HG03159 (cell line): ENCODE data around the gene SERPINB6.
"Not testable (repeated sequence)": the region's sequence is repeated elsewhere in the genome, so short reads cannot be mapped to it uniquely, and the experiment has no call there.

Experiments used
- ATAC-seq: cut with Tn5 transposase; IDR thresholded peaks from one replicate; pipeline ENCODE4 v1.9.1; 2021; ENCODE audit warnings: mild to moderate bottlenecking, moderate library complexity; ENCODE audit not compliant: unreplicated experiment

Gene SERPINB6

DNA sequence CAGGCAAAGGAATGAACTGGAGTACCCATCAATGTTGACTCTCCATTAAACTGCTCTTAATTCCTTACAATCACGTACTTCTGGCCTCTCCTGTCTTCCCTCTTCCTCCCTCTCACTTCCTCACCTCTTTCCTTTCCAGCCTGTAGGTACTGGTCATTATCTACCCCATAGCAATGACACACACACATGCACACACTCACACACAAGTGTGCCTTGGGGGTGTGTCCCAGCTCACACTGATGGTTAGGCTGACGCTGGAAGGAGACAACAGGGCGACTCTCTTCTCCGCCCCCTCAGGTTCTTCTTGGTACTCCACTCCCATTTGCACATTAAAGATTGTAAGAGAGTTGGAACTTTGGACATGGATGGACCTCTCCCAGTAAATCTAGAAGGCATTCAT lies 54.3 kb downstream of the SERPINB6 start:
- ATAC-seq, result no peak

DNA sequence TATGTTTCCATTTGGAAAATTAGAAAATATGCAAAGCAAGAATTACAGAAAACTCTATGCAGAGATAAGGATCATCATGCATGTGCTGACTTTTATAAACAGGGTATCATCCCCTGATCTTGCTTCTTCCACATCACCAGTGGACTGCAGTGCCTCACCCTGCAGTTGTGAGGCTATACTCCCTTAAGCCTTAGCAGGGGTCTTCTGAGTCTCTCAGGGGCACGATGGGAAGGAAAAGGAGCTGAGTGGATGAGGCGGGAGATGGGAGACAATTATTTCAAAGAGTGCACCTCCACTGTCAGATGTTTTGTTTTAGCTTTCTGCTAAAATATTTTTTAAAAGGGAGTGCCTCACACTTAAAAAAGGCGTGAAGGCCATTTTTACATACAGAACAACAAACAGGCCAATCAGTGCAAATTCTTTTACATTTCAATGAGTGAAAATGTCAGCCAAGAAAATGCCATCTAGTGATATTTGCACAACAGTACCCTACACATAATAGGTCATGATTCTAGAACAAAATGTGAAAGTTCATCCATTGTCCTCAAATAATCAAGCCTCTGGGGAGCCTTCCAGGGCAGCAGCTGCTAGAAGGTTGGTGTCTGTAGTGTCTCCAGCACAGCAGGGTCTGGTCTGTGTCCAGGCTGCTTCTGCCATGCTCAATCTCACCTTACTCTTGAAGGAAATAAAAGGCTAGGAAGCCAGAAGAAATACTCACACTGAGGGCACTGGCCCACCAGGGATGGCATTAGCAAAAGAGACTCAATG lies 55.0 kb downstream of the SERPINB6 start:
- ATAC-seq, result no peak

DNA sequence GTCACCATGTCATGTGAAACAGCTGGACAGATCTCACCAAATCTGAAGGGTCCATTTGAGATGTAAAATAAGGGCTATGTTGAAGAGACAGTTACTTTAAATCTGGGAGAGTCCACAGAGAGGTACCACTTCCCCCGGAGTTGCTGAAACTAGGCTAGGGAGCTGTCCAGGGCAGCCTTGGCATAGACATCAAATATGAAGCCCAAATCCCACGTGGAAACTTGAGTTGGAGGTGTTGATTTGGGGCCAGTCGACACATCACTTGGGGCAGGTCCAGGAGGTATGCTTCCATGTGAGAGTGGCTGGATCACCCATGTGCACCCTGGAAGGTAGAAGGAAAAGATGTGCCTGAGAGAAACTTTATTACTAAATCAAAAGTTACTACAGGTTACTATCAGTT lies 56.2 kb downstream of the SERPINB6 start:
- ATAC-seq, result no peak

DNA sequence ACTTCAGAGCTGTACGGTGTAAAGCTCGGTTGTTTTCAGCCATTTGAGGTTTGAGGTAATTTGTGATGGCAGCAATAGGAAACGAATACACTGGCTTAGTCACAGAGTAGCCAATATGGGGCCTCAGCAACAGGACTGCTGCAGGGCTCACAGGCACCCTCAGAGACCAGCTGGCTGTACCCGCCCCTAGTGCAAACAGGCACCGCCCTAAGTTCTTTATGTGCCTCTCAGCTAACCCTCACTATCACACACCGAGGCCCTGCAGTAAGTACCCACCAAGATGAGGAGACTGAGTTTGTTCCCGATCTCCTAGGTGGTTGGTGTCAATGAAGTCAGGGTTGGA lies 57.1 kb downstream of the SERPINB6 start:
- no peak for ATAC-seq

DNA sequence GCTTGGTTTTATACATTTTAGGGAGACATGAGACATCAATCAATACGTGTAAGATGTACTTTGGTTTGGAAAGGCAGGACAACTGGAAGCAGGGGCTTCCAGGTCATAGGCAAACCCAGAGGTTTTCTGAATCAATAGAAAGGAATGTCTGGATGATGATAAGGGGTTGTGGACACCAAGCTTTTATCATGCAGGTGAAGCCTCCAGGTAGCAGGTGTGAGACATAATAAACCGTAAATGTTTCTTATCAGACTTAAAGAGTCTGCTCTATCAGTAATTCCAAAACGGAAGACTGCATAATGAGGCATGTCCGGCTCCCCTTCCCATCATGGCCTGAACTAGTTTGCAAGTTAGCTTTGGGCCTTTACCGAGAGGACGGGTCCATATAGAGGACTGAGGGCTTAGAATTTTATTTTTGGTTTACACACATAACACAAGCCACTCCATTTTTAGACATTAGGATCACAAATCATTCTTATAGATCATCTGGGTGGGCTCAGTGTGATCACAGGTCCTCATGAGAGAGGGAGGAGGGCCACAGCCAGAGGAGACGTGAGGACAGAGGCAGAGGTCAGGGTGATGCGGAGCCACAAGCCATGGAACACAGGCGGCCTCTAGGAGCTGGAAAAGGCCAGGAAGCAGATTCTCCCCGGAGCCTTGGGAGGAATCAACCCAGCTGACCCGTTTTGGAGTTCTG lies 57.6 kb downstream of the SERPINB6 start:
- no peak for ATAC-seq

DNA sequence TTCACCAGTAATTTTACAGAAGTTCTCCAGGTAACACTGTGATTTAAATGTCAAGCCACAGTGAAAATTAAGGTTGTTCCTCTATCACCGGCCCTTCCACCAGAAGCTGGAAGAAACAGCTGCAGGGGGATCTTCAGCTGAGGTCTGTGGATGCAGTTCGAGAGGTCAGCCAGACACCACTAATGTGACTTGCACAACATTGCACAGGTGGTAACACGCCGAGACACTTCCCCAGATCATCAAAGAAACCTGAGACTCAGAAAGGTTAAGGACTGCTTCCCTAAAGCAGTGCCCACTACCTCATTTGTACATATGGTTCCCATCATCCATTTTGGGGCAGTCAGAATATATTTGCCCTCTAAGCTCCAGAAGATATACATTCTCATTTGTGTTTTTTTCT lies 60.2 kb downstream of the SERPINB6 start:
- peak; percentile 71 for ATAC-seq

DNA sequence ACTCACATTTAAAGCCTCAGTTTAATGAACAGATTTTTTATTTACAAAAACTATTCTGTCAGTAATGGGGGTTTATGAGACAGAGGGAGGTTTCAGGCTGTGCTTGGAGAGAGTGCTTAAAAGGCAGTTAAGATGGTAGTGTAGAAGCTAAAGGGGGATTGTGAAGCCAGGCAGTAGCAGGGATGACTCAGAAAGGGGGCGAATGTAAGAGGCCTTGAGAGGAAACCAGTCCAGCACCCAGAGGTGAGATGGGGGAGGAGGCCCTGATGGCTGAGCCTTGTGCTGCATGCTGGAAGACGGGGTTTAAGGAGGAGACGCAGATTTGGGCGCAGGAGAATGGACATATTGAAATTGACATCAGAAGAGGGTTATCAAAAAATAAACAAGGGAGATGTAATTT lies 61.6 kb downstream of the SERPINB6 start:
- no peak for ATAC-seq

DNA sequence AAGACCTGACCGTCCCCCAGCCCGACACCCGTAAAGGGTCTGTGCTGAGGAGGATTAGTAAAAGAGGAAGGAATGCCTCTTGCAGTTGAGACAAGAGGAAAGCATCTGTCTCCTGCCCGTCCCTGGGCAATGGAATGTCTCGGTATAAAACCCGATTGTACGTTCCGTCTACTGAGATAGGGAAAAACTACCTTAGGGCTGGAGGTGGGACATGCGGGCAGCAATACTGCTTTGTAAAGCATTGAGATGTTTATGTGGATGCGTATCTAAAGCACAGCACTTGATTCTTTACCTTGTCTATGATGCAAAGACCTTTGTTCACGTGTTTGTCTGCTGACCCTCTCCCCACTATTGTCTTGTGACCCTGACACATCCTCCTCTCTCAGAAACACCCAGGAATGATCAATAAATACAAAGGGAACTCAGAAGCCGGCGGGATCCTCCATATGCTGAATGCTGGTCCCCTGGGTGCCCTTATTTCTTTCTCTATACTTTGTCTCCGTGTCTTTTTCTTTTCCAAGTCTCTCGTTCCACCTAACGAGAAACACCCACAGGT lies 62.2 kb downstream of the SERPINB6 start:
- ATAC-seq, result not testable (repeated sequence)

DNA sequence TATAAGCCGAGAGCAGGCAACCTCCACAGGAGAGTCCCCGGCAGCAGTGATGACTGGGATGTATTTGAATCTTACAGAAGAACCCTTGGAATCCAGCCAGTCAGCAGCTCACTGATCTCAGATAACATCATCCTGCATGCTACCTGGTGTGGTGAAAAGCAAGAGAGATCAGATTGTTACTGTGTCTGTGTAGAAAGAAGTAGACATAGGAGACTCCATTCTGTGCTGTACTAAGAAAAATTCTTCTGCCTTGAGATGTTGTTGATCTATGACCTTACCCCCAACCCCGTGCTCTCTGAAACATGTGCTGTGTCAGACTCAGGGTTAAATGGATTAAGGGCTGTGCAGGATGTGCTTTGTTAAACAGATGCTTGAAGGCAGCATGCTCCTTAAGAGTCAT lies 62.9 kb downstream of the SERPINB6 start:
- ATAC-seq, result not testable (repeated sequence)

DNA sequence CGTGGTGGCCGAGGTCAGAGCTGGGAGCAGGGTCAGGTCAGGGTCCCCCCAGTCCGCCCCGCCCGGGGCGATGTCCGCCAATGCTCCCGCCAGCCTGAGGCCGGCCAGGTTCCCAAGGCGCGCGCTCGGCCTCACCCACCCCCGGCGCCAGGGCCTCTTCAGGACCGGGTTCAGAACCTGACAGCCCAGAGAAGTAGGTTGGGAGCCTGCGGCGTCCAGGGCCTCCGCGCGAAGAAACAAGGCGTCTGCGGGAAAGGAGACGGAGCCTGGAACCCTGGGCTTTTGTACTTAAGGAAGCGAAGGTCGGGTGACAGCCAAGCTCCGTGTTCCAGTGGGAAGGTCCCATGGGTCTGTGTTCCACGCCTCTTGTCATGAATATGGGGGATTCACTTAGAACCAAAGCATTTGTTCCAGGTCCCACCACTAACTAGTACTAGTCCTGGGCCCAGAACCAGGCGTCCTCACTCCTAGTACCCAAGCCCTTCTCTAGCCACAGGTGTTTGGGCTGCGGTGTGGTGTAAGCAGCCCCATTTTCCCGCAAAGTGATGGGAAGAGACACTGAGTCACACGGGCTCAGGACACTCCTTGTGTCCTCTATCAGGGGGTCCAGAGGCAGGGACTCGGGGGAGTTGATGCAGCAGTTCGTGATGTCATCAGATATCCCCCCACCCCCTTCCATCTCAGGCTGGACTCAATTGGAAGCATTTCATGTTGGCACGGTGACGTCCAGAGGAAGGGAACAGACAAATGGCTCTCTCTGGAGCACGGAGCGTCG lies 67.8 kb downstream of the SERPINB6 start:
- not testable (repeated sequence) for ATAC-seq

DNA sequence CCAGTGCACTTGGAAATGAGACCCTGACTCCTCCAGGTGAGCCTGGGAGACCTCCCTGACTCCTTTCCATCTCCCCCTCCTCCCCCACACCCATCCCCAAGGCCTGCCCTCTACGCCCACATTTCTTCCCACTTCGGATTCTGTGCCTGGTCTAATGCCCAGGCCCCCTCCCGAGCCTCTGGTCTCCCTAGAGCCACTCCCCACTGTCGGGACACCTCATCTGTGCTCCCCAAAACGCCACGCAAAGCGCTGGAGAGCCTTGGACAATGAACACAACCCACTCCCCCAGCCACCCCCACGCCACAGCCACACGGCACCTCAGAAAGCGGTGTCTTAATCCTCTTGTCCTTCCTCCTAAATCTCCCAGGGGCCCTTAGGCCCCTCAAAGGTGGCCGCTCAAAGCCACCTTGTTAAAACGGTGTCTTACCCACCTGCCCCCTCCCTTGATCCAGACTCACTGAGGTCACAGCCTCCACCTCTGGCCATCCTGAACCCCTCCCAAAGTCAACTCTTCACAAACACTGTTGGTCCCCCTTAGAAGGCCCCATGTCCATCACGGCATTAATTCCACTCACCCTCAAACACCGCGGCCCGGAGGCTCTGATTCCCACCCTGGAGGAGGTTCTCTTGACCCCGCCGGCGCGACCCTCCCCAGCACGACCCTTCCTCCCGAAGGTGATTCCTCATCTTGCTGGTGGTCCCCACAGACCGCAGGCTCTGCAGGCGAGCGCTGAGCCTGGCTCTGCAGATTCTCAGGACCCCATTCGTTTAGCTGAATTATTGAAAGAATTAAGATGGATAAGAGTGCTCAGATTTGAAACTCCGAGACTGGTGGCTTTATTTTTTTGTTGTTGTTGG lies 69.5 kb downstream of the SERPINB6 start:
- ATAC-seq, result not testable (repeated sequence)

DNA sequence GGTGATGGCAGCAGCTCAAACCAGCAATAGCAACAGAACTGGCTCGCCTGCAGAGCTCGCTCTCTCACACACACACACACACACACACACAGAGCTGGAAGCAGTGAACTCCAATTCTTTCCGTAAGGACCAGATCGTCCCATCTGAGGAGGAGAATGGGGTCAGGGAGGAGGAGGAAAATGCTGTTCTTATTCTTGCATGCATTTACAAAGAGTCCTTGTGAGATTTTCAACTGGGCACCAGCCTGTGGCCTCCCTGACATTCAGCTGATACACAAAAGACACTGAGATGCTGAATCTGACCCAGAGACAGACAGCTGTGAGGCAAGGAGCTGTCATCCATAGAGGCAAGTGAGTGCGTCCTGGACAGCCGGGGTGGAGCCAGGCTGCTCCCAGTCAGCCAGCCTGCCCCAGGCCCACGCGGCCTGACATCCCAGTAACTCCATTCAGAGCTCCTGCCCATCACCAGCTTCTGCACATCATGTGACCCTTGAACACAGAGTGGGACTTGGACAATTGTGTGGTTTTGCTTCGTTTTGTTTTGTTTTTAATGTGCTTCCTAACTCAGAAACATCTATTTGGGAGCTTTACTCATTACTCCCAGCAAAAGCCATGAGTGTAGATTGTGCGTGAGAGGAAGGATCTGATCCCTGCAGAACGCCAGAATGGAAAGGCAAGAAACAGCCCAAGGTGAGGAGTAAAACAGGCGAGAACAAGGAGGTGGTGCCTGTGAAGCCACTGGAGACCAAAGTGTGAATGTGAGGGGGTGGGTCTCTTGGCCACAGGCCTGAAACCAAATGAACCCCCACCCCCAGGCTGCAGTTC lies 70.3 kb downstream of the SERPINB6 start:
- ATAC-seq, result no peak

DNA sequence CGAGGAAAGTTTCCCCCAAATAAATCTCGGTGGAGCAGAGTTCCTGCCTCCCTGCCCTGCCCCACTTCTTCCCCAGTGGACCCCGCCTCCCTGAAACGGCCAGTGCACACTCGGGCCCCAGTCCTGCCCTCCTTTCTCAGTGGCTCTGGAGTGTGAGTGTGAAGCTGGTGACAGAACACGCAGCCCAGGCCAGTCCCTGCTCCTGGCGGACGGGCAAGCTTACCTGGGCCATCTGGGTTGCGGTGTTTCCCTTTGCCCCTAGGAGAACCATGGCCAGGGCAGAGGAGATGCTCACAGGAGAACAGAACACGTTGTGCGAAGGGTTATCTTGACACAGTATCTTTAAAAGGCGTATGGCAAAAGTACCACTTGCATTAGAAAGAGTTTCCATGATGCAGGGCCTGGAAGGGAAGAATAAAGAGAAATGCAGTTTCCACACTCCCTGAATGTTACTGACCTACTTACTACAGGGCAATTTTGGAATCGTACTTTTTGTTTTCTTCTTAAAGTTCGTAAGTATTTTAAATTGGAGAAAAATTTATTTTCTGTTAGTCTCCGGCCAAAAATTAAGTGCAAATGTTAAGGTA lies 71.1 kb downstream of the SERPINB6 start:
- no peak for ATAC-seq

DNA sequence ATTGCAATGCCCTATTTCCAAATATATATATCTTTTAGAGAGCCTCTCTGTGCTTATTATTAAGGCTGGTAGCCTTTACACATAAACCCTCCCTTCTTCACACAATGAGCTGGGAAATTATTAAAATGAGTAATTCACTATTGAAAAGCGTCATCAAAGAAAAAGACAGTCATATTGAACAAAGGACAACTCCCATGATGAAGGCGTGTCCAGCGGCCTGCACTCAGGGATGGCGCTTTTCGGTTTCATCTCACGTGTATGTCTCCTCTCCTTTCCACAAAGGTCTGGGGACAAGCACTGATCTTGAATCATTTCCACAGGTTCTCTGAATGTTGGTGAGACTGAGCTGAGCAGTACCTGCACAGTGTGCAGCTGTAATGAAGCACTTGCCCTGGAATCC lies 71.8 kb downstream of the SERPINB6 start:
- ATAC-seq, result no peak
